GM18508 (cell line): Measurements from ENCODE around the gene FREM1.

ENCODE experiments used
- ATAC-seq: cut with Tn5 transposase; IDR thresholded peaks from one replicate; pipeline ENCODE4 v1.9.1; 2021; ENCODE audit warnings: moderate number of reproducible peaks; ENCODE audit not compliant: insufficient read depth, unreplicated experiment

The FREM1 gene

DNA sequence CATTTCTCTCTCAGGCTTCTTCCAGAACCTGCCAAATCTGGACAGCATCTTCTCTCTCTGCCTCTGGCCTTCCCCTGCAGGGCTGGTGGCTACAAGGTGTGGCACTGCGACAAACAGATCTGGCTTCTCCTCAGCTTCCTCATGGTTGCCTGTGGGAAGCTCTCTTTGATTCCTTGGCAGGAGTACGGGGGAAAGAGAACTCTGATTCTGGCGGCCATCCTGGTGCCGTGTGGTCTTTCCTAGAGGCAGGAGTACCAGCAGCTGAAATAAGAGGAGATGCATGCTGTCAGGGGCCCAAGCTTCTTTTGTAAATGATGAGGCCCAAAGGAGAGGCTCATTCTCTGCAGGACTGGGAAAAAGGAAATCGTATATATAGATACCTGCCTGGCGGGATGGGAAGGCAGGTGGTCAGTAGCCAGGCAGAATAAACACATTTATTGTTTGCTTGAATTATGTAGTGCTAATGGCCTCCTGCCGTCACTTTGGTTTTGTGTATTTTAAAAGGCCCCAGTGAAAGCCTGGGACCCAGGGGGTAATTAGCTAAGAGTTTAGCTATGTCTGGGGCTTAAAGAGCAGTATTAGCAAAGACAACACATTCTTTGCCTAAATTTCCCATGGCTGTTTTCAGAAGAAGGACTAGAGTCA lies 187.7 kb downstream of the FREM1 start, which contains the start of gene CER1:
TSS of gene CER1 (minus strand) at position 343 of the 645 bp plus-strand sequence. CDS start at position 282, 61 bp downstream.
- no peak for ATAC-seq

DNA sequence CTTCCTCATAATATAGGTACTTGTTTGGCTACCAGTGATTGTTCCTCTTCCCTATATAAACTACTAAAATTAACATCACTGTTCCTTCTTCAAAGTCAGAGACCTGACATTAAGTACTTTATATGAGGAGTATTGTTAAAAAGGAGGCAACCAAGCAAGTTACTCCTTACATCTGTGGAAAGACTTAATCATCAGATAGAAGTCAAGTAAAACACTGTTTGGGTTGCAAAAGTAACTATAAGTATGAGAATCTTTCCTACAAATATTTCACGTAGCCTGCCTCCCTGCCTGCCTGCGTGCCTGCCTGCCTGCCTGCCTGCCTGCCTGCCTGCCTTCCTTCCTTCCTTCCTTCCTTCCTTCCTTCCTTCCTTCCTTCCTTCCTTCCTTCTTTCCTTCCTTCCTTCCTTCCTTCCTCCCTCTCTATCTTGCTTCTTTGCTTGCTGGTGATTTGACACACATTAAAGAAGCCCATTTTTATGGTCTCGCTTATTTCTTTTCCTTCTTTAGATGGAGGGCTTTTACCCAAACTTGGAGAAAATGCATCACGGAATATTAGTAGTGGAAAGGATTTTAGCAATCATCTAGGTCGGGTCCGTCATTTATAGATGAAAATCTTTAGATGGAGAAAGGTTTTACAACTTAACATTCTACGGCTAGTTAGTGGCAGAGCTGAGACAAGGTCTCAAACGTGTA lies 190.9 kb downstream of the FREM1 start:
- no peak for ATAC-seq

DNA sequence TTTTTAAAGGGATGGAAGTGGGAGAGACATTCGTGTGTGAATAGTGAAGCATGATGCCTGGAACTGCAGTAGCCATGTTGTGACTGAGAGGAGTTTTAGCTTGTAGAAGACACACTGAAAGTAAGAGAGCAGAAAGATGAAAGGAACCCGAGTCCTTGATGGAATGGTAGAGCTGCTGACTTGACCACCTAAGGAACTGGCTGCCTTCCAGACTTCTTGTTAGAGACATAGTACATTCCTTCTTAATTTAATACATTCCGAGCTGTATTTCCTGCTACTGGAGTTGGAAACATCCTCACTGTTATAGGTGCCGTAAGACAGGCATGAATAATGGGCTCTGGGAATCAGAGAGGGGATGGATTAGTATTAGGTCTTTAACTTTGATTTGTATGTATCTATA lies 195.1 kb downstream of the FREM1 start:
- ATAC-seq: no peak

DNA sequence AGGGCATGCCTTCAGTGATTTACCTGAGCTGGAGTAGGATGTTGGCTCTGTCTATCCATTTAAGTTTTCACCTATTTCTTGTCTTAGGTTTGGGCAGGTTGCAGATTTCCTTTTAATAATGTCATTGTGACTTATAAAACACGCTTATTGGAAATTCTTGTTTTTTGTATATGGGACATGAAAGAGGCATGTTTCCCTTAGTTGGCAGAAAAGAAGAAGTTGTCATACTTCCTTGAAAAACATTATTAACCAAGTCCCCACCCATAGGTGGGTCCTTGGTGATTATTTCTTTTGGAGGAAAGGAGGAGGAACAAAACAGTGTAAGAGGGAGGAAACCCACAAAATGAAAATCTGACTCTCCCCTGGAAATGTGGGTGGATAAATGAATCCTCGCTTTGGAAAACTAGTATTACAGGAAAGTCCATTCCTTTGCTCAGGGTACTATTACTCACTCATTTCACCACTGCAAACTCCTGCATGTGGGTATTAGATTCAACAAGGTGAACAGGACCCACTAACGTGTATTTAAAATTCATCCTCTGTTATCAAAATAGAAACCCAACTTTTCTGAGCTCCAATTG lies 197.0 kb downstream of the FREM1 start:
- ATAC-seq: no peak

DNA sequence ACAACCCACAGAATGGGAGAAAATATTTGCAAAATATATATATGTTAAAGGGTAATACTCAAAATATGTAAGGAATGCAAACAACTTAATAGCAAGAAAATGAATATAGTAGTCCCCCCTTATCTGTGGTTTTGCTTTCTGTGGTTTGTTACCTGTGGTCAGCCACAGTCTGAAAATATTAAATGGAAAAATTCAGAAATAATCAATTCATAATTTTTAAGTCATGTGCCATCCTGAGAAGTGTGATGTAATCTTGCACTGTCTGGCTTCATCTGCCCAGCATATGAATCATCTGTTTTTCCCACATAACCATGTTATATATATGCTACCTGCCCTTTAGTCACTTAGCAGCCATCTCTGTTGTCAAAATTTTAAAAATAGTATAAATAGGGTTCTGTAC lies 199.4 kb downstream of the FREM1 start:
- no peak for ATAC-seq

DNA sequence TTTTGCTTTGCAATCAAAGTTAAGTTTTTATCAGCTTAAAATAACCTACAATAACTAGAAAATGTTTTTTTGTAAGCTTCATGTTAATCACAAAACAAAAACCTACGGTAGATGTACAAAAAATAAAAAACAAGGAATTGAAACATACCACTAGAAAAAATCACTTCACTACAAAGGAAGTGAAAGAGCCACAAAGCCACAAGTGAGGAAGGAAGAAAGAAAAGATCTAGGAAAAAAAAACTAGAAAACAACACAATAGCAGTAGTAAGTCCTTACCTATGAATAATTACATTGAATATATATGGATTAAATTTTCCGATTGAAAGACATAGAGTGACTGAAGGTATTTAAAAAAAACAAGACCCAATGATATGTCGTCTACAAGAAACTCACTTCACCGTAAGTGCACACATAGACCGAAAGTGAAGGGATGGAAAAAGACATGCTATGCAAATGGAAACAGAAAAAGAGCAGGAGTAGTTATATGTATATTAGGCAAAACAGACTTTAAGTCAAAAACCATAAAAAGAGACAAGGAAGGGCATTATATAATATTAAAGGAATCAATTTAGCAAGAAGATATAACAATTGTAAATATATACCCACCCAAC lies 203.6 kb downstream of the FREM1 start:
- no peak for ATAC-seq

DNA sequence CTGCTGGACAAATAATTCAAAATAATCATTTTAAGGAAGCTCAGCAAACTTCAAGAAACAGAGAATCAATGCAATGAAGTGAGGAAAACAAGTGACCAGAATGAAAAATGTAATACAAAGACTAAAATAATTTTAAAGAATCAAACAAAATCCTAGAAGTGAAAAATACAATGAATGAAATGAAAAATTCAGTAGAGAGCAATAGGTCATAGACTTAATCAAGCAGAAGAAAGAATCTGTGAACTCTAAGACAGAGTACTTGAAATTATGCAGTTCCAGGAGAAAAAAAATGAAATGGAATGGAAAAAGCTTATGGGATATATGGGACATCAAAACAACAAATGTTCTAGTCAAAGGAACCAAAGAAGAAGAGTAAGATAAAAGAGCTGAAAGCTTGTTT lies 205.1 kb downstream of the FREM1 start:
- ATAC-seq: no peak

DNA sequence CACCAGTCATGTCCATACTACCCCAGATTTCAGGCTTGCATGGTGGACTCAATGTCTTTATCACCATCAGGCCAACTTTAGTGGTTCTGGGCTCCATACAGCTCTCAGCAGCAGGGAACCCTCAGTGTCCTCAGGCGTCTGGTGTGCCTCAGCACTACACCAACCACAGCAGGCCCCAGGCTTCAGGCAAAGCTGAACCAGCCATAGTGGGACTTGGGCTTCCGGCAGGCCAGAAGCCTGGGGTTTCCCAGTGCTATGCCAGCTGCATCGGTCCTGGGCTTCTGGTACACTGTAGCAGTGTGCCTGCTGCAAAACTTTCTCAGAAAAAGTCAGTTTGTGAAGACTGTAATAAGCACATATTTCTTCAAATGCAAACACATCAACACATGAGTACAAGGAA lies 205.9 kb downstream of the FREM1 start:
- ATAC-seq: no peak

DNA sequence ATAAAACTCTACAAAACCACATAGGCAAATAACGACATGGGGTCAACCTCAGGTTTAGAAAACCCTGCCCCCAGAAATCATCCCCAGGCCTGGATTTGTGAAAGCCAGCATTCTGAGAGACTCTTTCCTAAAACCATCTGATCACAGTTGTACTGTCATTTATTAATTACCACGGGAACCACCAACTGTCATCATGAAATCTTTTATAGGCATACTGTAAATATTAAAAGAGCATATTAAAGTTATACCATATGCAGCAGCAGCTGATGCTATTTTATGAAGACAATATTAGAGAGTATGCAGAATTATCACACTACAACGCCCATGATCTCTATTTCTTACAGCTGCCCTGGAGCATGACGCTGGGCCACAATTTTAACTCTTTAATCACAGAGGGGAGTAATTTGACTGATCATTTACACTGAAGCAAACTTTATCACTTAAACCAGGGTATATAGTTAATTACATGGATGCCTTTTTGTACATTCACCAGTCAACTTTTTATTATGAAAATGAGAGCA lies 208.0 kb downstream of the FREM1 start:
- no peak for ATAC-seq

DNA sequence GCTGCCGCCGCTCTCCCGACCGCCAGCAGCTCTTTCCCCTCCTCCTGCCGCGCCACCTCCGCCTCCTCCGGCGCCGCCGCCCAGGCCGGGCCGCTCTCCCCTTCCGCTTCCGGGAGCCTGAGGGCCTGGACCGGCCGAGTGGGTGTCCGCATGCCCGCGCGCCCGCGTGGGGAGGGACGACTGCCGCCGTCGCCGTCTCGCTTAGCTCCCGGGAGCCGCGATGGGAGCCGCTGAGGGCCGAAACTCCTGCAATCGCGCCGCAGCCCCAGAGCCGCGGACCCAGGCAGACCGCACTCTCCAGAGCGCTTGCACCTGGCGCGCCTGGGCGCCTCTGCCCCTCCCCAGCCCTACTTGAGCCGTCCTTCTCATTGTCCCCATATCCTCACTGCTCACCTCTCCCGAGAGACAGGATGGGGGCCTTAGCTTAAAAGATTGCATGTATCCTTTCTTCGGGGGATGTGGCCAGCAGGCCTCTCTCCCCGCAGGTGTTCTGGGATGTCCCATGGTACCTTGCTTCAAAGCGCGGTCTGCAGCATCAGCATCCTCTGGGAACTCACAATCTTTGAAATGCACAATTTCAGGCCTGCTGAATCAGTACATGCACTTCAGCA lies 216.9 kb downstream of the FREM1 start, which contains the start of gene ZDHHC21:
TSS of gene ZDHHC21 (minus strand) at position 182 of the 611 bp plus-strand sequence. CDS start 19,092 bp downstream, outside the sequence.
- ATAC-seq: peak; percentile 66

DNA sequence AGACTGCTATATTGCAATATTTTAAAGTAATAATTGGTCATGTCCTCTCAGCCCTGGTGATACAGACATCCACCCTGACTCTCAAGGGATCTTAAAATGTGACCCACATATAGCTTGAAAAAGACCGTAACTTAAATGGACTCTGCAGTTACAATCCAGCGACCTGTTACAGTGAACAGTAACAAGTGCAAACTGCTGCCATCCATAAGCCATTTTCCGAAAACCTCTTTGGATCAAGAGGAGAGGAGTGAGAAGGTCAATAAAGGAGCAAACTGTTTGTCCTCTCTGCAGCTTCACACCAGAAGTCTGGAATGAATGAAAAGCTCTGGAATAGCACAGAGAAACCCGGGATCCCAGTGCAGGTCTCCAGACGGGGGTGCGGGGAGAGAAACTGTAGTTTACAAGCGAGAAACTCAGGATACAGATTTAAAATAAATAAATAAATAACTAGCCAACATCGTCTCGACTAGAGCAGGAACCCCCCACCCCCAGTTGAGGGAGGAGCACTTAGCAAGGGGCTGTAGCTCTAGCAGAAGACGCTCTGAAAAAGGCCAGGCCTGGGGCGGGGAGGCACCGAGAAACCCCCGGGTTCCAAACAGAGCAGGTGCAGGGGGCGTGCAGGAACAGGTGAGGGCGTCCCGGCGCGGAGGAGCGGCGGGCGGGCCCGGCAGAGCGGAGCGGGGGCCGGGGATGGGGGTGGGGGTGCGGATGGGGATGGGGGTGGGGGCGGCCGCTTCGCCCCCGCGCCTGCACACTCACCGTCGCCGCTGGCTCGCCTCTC lies 217.6 kb downstream of the FREM1 start:
- peak; percentile 24 for ATAC-seq

DNA sequence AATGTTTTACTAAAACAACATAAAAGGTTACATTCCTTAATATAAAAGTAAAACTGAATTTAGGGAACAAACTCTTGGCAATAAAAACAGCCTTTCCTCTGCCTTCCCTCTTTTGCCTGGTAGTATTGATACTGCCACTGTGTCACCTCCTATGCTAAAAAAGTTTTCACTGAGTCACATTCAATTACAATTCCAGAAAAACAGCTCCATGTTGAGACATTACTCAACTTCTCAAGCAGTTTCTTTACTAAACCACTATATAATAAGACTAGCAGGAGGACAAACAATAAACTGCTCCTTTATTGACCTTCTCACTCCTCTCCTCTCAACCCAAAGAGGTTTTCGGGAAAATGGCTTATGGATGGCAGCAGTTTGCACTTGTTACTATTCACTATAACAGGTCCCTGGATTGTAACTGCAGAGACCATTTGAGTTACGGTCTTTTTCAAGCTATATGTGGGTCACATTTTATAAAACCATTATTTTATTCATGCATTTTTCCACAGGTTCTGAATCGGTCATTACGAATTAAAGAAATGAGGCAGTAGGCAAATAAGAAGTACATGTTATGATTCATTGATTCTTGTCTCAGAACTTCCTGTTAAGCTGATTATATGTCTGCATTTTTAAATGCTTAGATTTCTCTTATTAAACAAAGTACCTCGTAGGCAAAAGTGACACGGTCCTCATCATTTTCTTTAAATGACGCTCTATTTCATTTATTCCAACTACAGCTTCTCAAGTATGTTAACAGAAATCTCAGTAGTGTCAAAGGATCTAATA lies 219.1 kb downstream of the FREM1 start:
- no peak for ATAC-seq

DNA sequence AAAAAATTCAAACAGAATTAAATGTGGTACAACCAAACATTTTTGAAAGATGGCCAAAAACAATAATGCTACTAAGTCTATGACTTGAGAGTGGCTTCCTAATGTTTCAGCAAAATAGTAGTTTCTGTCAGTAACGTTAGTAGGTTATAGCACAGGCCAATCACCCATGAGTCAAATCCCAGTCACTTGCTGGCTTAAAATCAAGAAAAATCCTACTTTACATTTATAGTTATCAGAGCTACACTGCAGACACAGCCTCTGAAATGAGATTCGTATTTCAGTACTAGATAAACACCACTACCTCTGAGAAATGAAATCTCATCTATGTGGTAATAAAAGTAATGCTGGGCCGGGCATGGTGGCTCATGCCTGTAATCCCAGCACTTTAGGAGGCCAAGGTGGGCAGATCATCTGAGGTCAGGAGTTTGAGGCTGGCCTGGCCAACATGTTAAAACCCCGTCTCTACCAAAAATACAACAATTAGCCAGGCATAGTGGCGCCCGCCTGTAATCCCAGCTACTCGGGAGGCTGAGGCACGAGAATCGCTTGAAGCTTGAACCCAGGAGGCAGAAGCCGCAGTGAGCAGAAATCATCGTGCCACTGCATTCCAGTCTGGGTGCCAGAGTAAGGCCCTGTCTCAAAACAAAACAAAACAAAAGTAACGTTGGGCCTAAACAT lies 223.0 kb downstream of the FREM1 start:
- no peak for ATAC-seq

DNA sequence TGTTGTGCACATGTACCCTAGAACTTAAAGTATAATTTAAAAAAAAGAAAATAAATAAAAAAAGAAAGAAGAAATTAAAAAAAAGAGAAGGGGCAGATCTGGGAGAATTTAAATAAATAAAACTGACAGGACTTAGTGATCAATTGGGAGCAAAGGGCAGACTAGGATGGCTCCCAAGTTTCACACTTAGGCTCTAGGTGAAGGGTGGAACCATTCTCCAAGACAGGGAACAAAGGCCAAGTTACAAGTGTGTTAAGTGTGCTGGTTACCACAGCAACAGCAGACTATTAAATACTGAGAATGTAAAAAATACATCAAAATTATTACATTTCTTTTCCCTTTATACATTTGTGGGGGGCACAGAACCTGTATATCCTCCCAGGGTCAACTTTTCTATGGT lies 224.1 kb downstream of the FREM1 start:
- ATAC-seq: no peak
